Islet precursor cell (in vitro differentiated cells): ENCODE results near the gene PLA2G12B.
"Not testable (repeated sequence)": the region's sequence is repeated elsewhere in the genome, so short reads cannot be mapped to it uniquely, and the experiment has no call there.

Experiments
- DNase-seq: peaks from one replicate; pipeline ENCODE4 v3.0.0-alpha.2; 2018

PLA2G12B gene

DNA sequence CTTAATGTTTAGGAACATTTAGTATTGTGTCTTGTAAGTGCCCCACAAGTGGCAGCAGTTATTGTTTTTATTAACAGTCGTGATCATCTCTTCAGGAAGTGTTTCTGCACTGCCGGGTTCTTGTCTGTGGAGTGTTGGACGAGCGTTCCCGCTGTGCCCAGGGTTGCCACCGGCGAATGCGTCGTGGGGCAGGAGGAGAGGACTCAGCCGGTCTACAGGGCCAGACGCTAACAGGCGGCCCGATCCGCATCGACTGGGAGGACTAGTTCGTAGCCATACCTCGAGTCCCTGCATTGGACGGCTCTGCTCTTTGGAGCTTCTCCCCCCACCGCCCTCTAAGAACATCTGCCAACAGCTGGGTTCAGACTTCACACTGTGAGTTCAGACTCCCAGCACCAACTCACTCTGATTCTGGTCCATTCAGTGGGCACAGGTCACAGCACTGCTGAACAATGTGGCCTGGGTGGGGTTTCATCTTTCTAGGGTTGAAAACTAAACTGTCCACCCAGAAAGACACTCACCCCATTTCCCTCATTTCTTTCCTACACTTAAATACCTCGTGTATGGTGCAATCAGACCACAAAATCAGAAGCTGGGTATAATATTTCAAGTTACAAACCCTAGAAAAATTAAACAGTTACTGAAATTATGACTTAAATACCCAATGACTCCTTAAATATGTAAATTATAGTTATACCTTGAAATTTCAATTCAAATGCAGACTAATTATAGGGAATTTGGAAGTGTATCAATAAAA, 22.2 kb downstream of the PLA2G12B start:
- DNase-seq = no peak

DNA sequence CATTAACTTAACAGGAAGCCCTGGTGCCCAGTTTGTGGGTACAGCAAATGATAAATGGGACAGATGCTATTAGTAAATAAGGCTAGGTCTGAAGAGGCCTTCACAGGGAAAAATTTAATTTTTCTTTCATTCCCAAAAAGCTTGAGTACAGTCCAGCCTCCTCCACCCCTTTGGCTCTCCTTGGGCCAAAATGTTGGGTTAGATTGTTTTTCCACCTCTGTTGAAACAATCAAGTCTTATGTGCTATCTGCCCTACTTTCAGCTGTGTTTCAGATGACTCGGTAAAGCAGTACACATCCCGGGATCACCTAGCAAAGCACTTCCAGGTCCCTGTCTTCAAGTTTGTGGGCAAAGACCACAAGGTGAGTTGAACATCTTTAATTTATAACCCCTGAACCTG, 24.3 kb downstream of the PLA2G12B start:
- no peak for DNase-seq

DNA sequence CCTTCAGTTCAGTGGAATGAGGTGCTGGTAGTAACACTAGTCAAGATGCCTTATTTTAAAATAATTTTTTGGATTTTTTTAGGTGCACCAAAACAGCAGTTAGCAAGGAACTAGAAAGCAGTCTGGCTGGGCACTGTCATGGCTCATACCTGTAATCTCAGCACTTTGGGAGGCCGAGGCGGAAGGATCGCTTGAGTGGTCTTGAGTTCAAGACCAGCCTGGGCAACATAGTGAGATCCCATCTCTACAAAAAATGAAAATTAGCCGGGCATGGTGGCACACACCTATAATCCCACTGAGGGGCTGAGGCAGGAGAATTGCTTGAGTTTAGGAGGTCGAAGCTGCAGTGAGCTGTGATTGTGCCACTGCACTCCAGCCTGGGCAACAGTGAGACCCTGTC, 25.8 kb downstream of the PLA2G12B start:
- DNase-seq = no peak

DNA sequence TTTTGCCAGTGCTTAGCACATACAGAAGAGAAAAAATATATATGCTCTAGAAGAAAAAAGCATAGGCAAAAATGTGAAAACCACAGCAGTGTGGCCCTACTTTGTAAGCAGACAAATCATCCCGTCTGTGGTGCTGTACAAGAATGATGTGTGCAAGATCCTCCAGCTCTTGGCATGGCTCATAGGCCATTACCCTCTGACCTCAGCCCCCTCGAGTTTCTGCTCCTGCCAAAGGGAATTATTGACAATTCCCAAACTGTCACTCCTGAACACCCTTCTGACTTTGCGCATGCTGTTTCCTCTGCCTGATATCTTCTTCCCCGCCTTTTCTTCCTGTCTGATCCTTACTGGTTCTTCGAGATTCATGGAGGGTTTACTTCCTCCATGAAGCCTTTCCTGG, 27.1 kb downstream of the PLA2G12B start:
- DNase-seq = no peak

GRCh38 chr10:72925951-72926465, 28.6 kb downstream of the PLA2G12B start:
- DNase-seq = no peak

DNA sequence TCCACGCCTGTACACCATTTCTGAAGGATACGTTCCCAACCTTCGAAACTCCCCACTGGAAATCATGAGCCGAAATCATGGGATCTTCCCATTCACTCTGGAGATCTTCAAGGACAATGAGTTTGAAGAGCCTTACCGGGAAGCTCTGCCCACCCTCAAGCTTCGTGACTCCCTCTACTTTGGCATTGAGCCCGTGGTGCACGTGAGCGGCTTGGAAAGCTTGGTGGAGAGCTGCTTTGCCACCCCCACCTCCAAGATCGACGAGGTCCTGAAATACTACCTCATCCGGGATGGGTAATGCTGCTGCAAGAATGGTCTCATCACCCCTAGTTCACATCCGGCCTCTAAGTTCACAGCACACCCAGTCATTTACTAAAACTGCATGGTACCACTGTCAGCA, 30.3 kb downstream of the PLA2G12B start:
- DNase-seq = no peak

GRCh38 chr10:72921147-72921683, 33.4 kb downstream of the PLA2G12B start:
- not testable (repeated sequence) for DNase-seq

GRCh38 chr10:72918352-72918751, 36.3 kb downstream of the PLA2G12B start:
- no peak for DNase-seq

GRCh38 chr10:72917803-72918332, 36.7 kb downstream of the PLA2G12B start:
- DNase-seq = not testable (repeated sequence)

DNA sequence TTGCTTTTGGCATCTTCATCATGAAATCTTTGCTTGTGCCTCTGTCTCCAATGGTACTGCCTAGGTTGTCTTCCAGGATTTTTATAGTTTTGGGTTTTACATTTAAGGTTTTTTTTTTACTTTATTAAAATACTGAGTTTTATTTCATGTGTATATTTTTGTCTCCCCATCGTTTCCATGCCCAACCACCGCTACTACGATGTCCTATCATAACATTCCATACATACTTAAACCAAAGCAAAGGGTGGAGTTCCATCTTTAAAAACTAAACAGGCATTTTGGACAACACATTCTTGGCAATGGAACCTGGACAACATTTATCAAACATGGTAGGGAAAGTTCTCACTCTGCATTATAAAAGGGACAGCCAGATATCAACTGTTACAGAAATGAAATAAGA, 37.4 kb downstream of the PLA2G12B start:
- not testable (repeated sequence) for DNase-seq

GRCh38 chr10:72913287-72913686, 41.3 kb downstream of the PLA2G12B start:
- no peak for DNase-seq

- no peak for DNase-seq
Measured at GRCh38 chr10:72912736-72913135, 41.9 kb downstream of the PLA2G12B start.

DNA sequence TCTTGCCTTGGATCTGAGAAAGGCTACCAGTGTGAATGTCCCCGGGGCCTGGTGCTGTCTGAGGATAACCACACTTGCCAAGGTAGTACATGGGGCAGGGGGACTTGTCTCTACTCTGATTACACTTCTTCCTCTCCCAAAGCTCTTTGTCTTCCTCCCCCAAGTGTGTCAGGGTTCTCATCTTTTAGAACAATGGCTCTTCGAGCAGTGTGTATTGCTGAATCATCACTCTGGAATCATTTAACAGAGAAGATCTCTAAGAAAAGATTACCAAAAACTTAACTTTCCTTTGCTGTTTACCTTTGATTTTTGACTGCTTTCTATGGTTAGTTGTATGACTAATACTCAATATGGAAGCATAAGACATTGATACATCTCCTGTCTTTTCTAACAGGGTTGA, 42.8 kb downstream of the PLA2G12B start:
- DNase-seq = no peak

DNA sequence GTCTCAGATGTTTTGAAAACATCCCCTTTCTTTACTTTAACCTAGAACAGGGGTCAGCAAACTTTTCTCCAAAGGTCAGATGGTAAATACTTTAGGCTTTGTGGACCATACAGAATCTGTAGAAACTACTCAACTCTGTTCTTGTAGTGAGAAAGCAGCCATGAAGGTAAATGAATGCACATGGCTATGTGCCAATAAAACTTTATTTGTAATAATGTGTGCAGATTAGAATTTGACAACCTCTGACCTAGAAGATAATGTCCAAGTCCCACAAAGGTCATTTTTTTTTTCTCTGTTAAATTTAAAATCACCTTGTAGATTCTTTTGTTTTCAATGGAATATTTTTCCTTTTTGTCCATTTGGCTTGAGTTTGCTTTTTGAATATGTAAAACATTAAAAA, 43.9 kb downstream of the PLA2G12B start:
- DNase-seq = no peak

GRCh38 chr10:72906446-72906845, 48.2 kb downstream of the PLA2G12B start:
- no peak for DNase-seq

DNA sequence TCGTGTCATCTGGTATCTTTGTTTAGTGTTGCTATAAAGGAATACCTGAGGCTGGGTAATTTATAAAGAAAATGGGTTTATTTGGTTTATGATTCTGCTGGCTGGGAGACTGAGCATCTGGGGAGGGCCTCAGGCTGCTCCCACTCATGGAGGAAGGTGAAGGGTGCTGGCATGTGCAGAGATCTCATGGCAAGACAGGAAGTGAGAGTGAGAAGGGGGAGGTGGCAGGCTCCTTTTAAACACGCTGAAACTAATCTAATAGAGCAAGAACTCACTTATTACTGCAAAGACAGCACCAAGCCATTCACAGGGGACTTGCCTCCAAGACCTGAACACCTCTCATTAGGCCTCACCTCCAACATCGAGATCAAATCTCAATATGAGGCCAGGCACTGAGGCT, 49.8 kb downstream of the PLA2G12B start:
- DNase-seq = no peak

GRCh38 chr10:72903941-72904446, 50.6 kb downstream of the PLA2G12B start:
- DNase-seq = not testable (repeated sequence)

DNA sequence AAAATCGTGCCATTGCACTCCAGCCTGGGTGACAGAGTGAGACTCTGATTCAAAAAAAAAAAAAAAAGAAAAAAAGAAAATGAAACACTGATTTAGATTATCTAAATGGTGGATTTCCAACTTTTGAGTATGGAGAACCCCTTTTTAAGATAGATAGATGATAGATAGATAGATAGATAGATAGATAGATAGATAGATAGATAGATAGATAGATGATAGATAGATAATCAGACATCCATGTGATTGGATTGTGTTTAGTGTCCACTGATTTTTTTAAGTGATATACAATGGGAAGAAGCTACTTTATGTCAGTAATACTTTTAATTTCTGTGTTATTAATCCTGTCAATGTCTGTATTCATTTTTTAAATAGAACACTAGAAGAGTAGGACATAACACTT, 55.1 kb downstream of the PLA2G12B start:
- DNase-seq = no peak

- DNase-seq = no peak
Measured at GRCh38 chr10:72898616-72899015, 56.0 kb downstream of the PLA2G12B start.

DNA sequence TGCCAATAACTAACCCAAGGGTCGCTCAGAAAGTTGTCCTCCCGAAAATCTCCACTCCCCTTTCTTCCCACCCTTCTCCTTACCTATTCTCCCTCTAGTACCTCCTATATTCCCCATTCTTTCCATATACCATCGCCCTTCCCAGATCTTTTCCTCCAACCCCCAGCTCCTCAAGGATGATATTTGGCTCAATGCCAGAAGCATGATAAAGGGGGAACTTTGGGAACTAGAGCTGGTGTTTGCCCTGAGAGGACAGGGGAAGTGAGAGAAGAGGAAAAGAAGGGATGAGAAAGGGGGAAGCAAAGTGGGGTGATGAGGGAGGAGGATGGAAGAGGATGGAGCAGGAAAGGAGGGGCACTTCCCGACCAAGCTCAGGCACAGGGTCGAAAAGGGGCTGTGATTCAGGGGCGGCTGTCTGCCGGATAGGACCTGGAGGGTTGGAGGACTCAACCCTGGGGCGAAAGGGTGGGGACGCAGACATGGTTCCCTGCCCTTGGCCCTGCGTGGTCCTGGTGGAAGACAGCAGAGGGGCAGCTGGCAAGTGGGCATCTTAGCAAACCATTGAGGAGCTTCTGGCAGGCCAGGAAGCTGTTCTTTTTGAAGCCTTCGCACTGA, 59.3 kb downstream of the PLA2G12B start:
- DNase-seq = no peak

GRCh38 chr10:72893136-72893798, 61.3 kb downstream of the PLA2G12B start, which contains the start of gene OIT3:
Gene OIT3, plus strand, starts transcription at chr10:72893739. Its CDS starts 60 bp downstream, at chr10:72893799.
- no peak for DNase-seq

DNA sequence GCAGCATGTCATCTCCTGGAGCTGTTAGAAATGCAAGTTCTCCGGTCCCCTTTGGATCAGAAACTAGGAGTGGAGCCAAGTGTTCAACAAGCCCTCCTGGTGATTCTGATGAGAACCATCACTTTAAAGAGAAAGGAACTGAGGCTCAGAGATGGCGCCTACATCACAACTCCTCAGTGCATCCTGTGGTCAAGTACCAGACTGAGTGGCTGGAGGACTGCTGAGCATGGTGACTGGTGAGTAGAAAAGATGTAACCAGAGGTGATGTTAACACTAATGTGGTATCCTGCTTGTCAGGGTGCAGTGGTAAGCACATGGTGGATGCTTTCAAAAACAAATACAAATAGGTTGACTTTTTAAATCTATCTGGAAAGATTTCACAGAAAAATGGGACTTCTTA, 64.5 kb downstream of the PLA2G12B start:
- no peak for DNase-seq

DNA sequence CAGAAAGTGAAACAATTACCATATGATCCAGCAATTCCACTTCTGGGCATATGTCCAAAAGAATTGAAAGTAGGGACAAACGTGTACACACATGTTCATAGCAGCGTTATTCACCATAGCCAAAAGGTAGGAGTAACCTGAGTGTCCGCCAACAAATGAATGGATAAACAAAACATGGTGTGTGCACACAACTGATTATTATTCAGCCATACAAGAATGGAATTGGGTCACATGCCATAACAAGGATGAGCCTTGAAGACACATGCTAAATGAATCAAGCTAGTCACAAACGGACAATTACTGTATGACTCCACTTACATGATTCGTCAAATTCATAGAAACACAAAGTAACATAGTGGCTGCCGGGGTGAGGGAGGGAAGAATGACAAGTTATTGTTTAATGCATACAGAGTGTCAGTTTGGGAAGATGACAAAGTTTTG, 65.2 kb downstream of the PLA2G12B start:
- DNase-seq = no peak
